Measurements from ENCODE around the gene EIF4EBP2. TPM values are rescaled to one million over a fixed set of nuclear protein-coding genes. Genes with fewer than 3 reads are reported as not detected.

EIF4EBP2 gene
- total RNA-seq, 1 experiment from 2014 or later = 93.2 TPM

GRCh38 chr10:70410608-70411007 lies 6.7 kb downstream of the EIF4EBP2 start:
- H3K79me2 ChIP-seq (ENCODE audit: insufficient read depth, low read length) = peaks cover 21% of the 10 kb centered on the region; the same call in 1 of the 2 replicates
- DNase-seq = no peak
- H3K4ac ChIP-seq (ENCODE audit: low read depth, low read length) = no peak overlapping the region
- no peak overlapping the region for H3K14ac ChIP-seq (ENCODE audit: insufficient read depth, low read length)
- H3K4me3 Mint-ChIP-seq = no peak overlapping the region
- peaks cover 7% of the 10 kb centered on the region for H3K4me1 ChIP-seq (ENCODE audit: insufficient read depth, low read length)
- H3T11ph ChIP-seq (ENCODE audit: low read length) = no peak overlapping the region
- no peaks in the 10 kb centered on the region for H3K9me3 ChIP-seq (ENCODE audit: control insufficient read depth, low read depth, low read length)
- H4K20me1 ChIP-seq (ENCODE audit: control insufficient read depth, insufficient read depth, insufficient read length) = no peaks in the 10 kb centered on the region
- no peak overlapping the region for H2BK12ac ChIP-seq (ENCODE audit: insufficient read length, low read depth, low read length)
- peaks cover 16% of the 10 kb centered on the region for H3K79me1 ChIP-seq (ENCODE audit: insufficient read depth, low read depth, low read length, poor library complexity, severe bottlenecking)
- H2BK20ac ChIP-seq (ENCODE audit: low read depth, low read length, poor library complexity, severe bottlenecking) = no peak overlapping the region
- no peak overlapping the region for H3K9ac ChIP-seq (ENCODE audit: extremely low read depth, insufficient read length, low read length)
- no peaks in the 10 kb centered on the region for H3K27me3 Mint-ChIP-seq (ENCODE audit: low read depth)
- H3K56ac ChIP-seq (ENCODE audit: insufficient read length, low read depth, low read length) = no peak overlapping the region
- no peaks in the 10 kb centered on the region for H3K27me3 ChIP-seq (ENCODE audit: insufficient read depth, low read length)
- no peak overlapping the region for H4K5ac ChIP-seq (ENCODE audit: insufficient read length, low read depth, low read length)
- H3K27ac Mint-ChIP-seq = no peak overlapping the region
- no peak overlapping the region for H3K4me2 ChIP-seq (ENCODE audit: insufficient read depth, insufficient read length, low read length)
- H2AFZ ChIP-seq (ENCODE audit: low read length) = no peak overlapping the region
- H3K23me2 ChIP-seq (ENCODE audit: insufficient read length, low read depth, low read length, poor library complexity, severe bottlenecking) = peaks cover under 1% of the 10 kb centered on the region
- H3K18ac ChIP-seq (ENCODE audit: insufficient read length, low read depth, low read length) = no peak overlapping the region
- H3K27ac ChIP-seq (ENCODE audit: insufficient read length, low read depth, low read length) = no peak overlapping the region
- no peak overlapping the region for H3K23ac ChIP-seq (ENCODE audit: insufficient read length, low read depth, low read length)
- H2AK5ac ChIP-seq (ENCODE audit: insufficient read length, low read length) = no peak overlapping the region
- H4K91ac ChIP-seq (ENCODE audit: insufficient read length, low read depth, low read length) = no peak overlapping the region
- H2BK5ac ChIP-seq (ENCODE audit: insufficient read length, low read length) = no peak overlapping the region
- H2BK15ac ChIP-seq (ENCODE audit: low read depth, low read length) = no peak overlapping the region
- peaks cover 26 to 51% (median 42%) of the 10 kb centered on the region in 3 experiments; a peak in 6 of 7 replicates for H3K36me3 Mint-ChIP-seq (ENCODE audit: insufficient read depth in 1 of 3, low read depth in 3 of 3)
- no peak overlapping the region for H2BK120ac ChIP-seq (ENCODE audit: low read depth, low read length, poor library complexity, severe bottlenecking)
- WGBS (ENCODE audit: extremely low coverage, insufficient read length, low lambda C conversion rate) = no CpG with 5 or more reads among the region's 1 CpG
- H4K8ac ChIP-seq (replicated peaks; ENCODE audit: insufficient read length, low read depth, low read length) = no peak overlapping the region
- peaks cover 40 to 42% of the 10 kb centered on the region in 2 experiments for H3K4me1 Mint-ChIP-seq
- H3K9me3 Mint-ChIP-seq = peaks cover 6 to 12% of the 10 kb centered on the region in 2 experiments; a peak in 4 of 5 replicates
- no peak for TF ChIP-seq CTCF (conservative IDR thresholded peaks at IDR 0.05)

All from H9 (cell line).